ENCODE results near the gene CFH. TPM values are rescaled to one million over a fixed set of nuclear protein-coding genes. Genes with fewer than 3 reads are reported as not detected.

CFH gene
- total and polyA plus RNA-seq, 8 donors, result 3.3 to 25.7 (median 7.4) TPM

GRCh38 chr1:196650403-196650802 lies 1.4 kb upstream of the CFH start:
- no peak for ATAC-seq
- Histone ChIP-seq H3K27me3 (peaks cover 0 to 9% (median 4%) of the 10 kb centered on the region in 4 donors), H3K36me3 (no peaks in the 10 kb centered on the region), H3K9me3 (no peaks in the 10 kb centered on the region), H3K4me1 (peaks cover 0 to 4% (median 0%) of the 10 kb centered on the region in 3 donors), H3K27ac (no peak overlapping the region), H3K4me3 (no peak overlapping the region)
- intact Hi-C loops (cut with DNase I), result no loop called here
- WGBS, 2 donors, result 73 to 81% methylated on average over 12 of the region's 12 CpGs
- no peak for TF ChIP-seq CTCF (IDR thresholded peaks at IDR 0.05)
- FAIRE-seq, result no peak
- DNase-seq, result no peak

DNA sequence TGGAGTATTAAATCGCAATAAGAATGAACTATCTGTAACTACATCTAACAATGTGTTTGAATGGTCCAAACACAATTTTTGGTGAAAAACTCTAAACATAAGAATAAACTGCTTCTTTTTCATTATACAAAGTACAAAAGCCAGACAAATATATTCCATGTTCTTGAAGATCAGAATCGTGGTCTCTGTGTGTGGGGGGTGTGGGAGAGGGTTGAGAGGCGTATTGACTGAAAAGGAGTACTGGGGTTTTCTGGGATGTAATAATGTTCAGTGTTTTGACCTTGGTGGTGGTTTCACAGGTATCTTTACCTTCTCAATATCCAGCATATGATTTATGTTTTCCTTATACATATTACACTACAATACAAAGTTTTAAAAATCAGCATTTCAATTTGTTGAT lies 764 bp upstream of the CFH start:
- DNase-seq (no peak), ATAC-seq (no peak), FAIRE-seq (no peak)
- Histone ChIP-seq H3K4me1 (peaks cover 0 to 4% (median 0%) of the 10 kb centered on the region in 3 donors), H3K9me3 (no peaks in the 10 kb centered on the region), H3K4me3 (no peak overlapping the region), H3K27ac (no peak overlapping the region), H3K27me3 (peaks cover 0 to 8% (median 4%) of the 10 kb centered on the region in 4 donors), H3K36me3 (no peaks in the 10 kb centered on the region)
- 71 to 83% methylated on average over 3 of the region's 3 CpGs for WGBS, 2 donors
- intact Hi-C loops (cut with DNase I), result no loop called here
- TF ChIP-seq CTCF (IDR thresholded peaks at IDR 0.05), result no peak

GRCh38 chr1:196654271-196654670 lies 2.4 kb downstream of the CFH start:
- FAIRE-seq, result no peak
- ATAC-seq, result no peak
- no peaks in the 10 kb centered on the region for H3K9me3 ChIP-seq
- no peaks in the 10 kb centered on the region for H3K36me3 ChIP-seq
- intact Hi-C loops (cut with DNase I), result no loop called here
- no peaks in the 10 kb centered on the region for H3K27me3 ChIP-seq
- H3K27ac ChIP-seq, result no peak overlapping the region
- WGBS, 2 donors, result 62 to 64% methylated on average over 2 of the region's 2 CpGs
- no peak for TF ChIP-seq CTCF (IDR thresholded peaks at IDR 0.05)
- H3K4me1 ChIP-seq, result peaks cover 0 to 4% (median 0%) of the 10 kb centered on the region in 3 donors
- no peak for DNase-seq
- H3K4me3 ChIP-seq, result no peak overlapping the region

- Histone ChIP-seq H3K4me3 (no peak overlapping the region), H3K36me3 (no peaks in the 10 kb centered on the region), H3K4me1 (peaks cover 0 to 4% (median 0%) of the 10 kb centered on the region in 3 donors), H3K9me3 (no peaks in the 10 kb centered on the region), H3K27me3 (no peaks in the 10 kb centered on the region), H3K27ac (no peak overlapping the region)
- ATAC-seq, result no peak
- WGBS, 2 donors, result 79 to 95% methylated on average over 3 of the region's 3 CpGs
- intact Hi-C loops (cut with DNase I), result no loop called here
- no peak for FAIRE-seq
- no peak for DNase-seq
- TF ChIP-seq CTCF (IDR thresholded peaks at IDR 0.05), result no peak
These were observed 3.2 kb downstream of the CFH start for GRCh38 chr1:196655071-196655470.

- DNase-seq, result no peak
- H3K4me3 ChIP-seq, result no peak overlapping the region
- H3K9me3 ChIP-seq, result no peaks in the 10 kb centered on the region
- no peak for FAIRE-seq
- no peak overlapping the region for H3K27ac ChIP-seq
- WGBS, 2 donors, result 62 to 63% methylated on average over 3 of the region's 3 CpGs
- intact Hi-C loops (cut with DNase I), result no loop called here
- no peak for ATAC-seq
- TF ChIP-seq CTCF (IDR thresholded peaks at IDR 0.05), result no peak
- peaks cover 0 to 4% (median 0%) of the 10 kb centered on the region in 3 donors for H3K4me1 ChIP-seq
- H3K36me3 ChIP-seq, result no peaks in the 10 kb centered on the region
- no peaks in the 10 kb centered on the region for H3K27me3 ChIP-seq
These were observed 3.7 kb downstream of the CFH start for GRCh38 chr1:196655494-196655893.
